Measurements from ENCODE around the gene NFKBIA.

DNA sequence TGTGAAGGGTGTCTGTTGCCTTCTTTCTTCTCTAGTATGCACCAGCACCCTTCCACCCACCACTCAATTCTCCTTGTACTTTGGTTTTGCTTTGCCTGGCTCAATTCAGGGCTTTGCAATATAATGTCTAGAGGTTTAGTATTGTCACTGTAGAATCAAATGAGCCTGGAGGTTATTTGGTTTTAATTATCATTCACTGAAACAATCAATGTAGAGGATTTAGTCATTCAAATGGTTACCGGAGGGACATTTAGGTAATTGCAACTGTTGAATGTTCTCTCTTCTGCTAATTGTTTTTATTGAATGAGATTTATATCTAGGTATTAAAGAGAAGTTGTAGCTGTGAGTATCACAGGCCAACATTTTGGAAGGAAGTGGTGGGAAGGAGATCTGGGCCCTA, 29.3 kb upstream of the NFKBIA start:
- TF ChIP-seq, protein P1, sequence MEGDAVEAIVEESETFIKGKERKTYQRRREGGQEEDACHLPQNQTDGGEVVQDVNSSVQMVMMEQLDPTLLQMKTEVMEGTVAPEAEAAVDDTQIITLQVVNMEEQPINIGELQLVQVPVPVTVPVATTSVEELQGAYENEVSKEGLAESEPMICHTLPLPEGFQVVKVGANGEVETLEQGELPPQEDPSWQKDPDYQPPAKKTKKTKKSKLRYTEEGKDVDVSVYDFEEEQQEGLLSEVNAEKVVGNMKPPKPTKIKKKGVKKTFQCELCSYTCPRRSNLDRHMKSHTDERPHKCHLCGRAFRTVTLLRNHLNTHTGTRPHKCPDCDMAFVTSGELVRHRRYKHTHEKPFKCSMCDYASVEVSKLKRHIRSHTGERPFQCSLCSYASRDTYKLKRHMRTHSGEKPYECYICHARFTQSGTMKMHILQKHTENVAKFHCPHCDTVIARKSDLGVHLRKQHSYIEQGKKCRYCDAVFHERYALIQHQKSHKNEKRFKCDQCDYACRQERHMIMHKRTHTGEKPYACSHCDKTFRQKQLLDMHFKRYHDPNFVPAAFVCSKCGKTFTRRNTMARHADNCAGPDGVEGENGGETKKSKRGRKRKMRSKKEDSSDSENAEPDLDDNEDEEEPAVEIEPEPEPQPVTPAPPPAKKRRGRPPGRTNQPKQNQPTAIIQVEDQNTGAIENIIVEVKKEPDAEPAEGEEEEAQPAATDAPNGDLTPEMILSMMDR (IDR thresholded peaks at IDR 0.05): no peak
- TF ChIP-seq POLR2A (IDR thresholded peaks at IDR 0.05): no peak

Data from uterus (tissue), 2 donors.